HG03460 (cell line): Measurements from ENCODE around the gene POU3F3.

Experiments
- ATAC-seq: cut with Tn5 transposase; IDR thresholded peaks from one replicate; pipeline ENCODE4 v1.9.1; 2021; ENCODE audit not compliant: unreplicated experiment

POU3F3 gene

GRCh38 chr2:104853534-104854497 lies at the start of gene POU3F3:
Gene POU3F3, plus strand, starts transcription at chr2:104854115. Its CDS starts 1,396 bp downstream, at chr2:104855511.
- no peak for ATAC-seq

- ATAC-seq = no peak
Observed at GRCh38 chr2:104804148-104804890, 49.6 kb upstream of the POU3F3 start.

DNA sequence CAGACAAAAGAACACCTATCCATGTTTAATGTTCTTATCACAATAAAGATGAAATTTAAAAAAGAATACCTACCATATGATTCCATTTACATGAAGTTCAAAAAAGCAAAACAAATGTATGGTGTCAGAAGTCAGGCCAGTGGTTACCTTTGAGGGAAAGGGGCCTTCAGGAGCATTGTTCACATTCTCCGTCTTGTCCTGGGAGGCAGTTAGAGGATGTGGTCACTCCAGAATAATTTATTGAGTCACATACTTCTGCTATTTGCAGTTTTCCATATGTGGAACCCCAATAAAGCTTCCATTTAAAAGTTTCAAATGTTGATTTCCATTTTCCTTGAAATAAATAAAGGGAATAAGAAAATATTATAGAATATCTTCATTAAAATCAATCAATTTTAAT lies 41.6 kb upstream of the POU3F3 start:
- no peak for ATAC-seq

GRCh38 chr2:104816143-104816542 lies 37.8 kb upstream of the POU3F3 start:
- no peak for ATAC-seq

DNA sequence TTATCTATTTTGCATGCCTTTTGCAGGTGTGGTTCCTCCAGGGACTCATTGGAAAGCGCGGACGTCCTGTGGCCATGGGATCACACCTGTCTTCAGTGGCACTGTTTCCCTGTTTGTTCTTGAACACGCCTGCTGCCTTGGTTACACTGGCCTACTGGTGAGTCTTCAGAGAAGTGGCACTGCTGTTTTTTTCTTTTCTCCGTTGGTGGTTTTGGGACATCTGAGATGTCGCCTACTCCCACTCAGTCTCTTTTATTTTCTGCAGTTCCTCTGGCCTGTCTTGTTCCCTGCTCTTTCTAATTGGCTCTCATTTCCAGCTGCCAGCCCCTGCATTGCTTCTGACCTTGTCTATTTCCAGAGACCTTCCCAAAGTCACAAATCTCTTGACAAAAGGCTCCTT lies 35.7 kb upstream of the POU3F3 start:
- no peak for ATAC-seq

GRCh38 chr2:104820126-104820525 lies 33.8 kb upstream of the POU3F3 start:
- no peak for ATAC-seq

GRCh38 chr2:104825124-104825865 lies 28.6 kb upstream of the POU3F3 start:
- no peak for ATAC-seq

GRCh38 chr2:104826016-104826415 lies 27.9 kb upstream of the POU3F3 start:
- ATAC-seq = no peak

DNA sequence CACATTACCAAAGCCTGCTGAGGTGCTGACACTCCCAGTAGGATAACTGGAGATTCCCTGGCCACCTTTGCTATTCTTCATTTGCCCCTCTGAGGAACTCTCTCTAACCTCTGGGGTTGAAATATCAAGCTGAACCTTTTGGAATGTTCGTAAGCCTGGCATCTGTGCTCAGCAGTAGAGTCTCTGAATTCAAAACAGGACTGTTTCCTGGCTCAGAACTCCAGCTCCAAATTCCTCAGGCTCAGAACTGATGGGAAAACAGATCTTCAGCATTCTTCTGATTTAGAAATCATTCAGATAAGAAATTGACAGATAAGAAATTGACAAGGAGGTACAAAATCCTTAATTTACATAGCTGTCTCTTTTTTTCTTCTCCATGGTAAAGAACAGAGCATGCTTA lies 22.2 kb upstream of the POU3F3 start:
- no peak for ATAC-seq

GRCh38 chr2:104834431-104835153 lies 19.3 kb upstream of the POU3F3 start:
- no peak for ATAC-seq

- ATAC-seq = no peak
Observed at GRCh38 chr2:104836265-104836664, 17.6 kb upstream of the POU3F3 start.

DNA sequence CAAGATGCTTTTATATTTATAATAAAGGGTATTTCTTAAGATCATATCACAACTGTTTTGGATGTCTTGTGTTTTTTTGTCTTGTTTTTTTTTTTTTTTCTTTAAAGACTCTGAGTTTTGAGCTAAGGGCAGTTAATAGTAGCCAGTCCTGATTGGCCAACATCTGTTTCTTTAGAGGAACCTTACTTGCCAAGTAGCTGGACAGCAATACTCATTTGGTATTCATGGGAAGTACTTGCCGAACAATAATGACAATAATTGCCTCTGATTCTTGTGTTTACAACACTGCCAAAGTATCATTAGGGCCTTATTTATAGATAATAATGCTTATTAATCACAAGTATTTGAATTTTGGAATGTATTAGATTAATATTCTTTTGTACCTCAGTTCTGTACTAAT lies 17.1 kb upstream of the POU3F3 start:
- no peak for ATAC-seq

DNA sequence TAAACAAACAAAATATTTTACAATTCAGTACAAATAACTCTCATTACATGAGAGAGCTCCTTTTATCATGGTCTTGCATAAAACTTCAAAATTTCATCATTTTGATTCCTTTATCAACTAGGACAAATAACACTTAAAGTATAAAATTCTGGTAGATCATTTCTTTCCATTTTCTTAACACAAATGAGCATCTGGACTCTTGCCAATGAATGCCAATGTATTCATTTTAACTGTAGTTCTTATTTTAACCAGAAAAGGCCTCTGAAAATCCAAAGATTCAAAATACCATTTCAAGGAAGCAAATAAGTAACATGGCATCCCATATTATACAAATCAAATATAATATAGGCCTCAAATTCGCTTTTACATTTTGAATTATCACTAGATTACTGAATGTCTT lies 13.8 kb upstream of the POU3F3 start:
- ATAC-seq = no peak

- ATAC-seq = no peak
Observed at GRCh38 chr2:104840893-104841585, 12.9 kb upstream of the POU3F3 start.

DNA sequence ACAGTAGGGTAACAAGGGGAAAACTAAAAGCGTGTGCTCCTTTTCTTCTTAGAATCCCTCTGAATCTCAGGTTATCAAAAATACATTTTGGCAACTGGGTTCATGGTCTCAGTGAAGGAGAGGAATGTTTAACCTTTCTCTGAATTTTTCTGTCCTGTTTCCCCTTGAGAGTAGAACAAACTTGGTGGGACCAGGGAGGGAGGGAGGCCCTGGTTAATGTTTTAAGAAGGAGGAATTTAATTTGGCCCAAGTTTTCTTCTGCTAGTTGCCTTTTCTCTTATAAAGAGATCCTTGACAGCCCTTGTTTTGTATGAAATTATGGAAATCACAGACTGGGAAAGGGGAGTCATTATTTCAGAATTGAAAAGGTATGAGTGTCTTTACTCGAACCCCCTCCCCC lies 12.2 kb upstream of the POU3F3 start:
- no peak for ATAC-seq

GRCh38 chr2:104844807-104845551 lies 8.9 kb upstream of the POU3F3 start:
- no peak for ATAC-seq

DNA sequence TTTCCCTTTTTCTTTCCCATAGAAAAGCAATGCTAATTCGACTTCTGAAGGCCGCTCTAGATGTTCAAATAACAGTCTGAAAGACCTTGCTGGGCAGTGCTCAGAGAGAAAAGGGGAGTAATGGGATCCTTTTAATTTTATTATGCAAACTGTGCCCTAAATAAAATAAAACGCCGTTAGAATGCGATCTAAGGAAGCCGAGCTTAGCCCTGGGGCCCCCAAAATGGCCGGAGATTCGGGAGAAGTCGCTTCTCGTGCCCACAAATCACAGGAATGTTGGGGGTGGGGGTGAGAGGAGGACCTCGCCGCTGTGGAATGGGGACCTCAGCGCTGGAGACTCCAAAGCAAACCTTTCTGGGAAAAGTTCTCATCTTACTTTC lies 8.4 kb upstream of the POU3F3 start:
- ATAC-seq = no peak

- no peak for ATAC-seq
Observed at GRCh38 chr2:104845946-104846785, 7.7 kb upstream of the POU3F3 start.
